MV-4-11 (cell line): ENCODE results near the gene CCDC157.

Experiments used
- DNase-seq: peaks from one replicate; lab custom pipeline; 2025; lab: John Stamatoyannopoulos, UW

Gene CCDC157

GRCh38 chr22:30413745-30414524, 57.1 kb downstream of the CCDC157 start:
- DNase-seq: no peak

DNA sequence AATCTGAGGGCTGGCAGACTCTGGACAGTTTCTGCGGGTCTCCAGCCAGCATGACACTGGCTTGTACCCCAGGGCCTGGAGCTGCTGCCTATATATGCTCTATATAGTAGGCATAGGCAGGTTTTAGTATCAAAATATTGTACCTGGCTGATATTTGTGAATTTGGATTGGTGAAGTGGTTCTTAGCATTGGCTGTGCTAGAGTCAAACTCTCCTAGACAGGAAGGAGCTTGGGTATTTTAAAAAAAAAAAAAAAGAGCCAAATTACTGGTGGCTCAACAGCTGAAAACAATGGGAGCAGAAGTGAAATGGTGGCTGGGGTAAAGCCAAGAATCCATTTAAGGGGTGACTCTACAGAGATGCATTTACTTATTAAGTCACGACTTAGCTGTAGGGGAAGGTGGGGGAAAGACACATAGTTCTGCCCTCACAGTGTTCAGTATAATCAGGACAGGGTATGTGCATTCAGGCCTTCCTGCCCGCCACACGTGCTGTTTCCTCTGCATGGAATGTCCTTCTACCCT, 57.8 kb downstream of the CCDC157 start:
- no peak for DNase-seq

- no peak for DNase-seq
These were observed 59.6 kb downstream of the CCDC157 start for GRCh38 chr22:30416403-30416802.

- no peak for DNase-seq
These were observed 60.0 kb downstream of the CCDC157 start for GRCh38 chr22:30416837-30417236.

GRCh38 chr22:30420347-30421125, 63.7 kb downstream of the CCDC157 start:
- no peak for DNase-seq

DNA sequence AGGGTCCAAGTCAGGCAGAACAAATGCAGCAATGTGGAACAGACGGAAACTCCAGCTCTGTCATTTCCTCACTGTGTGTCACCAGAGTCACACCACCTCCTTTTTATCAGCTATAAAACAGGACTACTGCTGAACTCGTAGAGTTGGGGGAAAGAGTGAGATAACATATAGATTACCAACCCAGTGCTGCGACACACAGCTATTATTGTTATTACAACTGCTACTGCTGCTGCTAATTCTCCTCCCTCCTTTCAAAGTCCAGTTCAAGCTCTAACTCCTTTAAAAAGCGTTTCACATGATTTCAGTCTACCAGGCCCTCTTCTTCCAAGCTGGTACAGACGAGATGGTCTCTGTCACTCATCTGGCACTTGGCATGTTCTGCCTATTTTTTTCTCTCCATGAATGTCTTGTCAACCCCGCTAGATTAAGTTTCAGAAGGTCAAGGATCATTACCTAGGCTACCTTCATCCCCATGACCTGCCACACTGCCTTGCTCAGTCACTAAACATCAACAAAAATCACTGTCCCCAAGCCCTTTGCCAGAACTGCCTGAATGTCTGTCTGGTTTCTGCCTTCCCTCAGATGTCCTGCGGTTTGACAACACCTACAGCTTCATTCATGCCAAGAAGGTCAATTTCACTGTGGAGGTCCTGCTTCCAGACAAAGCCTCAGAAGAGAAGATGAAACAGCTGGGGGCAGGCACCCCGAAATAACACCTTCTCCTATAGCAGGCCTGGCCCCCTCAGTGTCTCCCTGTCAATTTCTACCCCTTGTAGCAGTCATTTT, 65.1 kb downstream of the CCDC157 start:
- DNase-seq: no peak

GRCh38 chr22:30422481-30423300, 65.9 kb downstream of the CCDC157 start:
- peak; percentile 53 for DNase-seq

DNA sequence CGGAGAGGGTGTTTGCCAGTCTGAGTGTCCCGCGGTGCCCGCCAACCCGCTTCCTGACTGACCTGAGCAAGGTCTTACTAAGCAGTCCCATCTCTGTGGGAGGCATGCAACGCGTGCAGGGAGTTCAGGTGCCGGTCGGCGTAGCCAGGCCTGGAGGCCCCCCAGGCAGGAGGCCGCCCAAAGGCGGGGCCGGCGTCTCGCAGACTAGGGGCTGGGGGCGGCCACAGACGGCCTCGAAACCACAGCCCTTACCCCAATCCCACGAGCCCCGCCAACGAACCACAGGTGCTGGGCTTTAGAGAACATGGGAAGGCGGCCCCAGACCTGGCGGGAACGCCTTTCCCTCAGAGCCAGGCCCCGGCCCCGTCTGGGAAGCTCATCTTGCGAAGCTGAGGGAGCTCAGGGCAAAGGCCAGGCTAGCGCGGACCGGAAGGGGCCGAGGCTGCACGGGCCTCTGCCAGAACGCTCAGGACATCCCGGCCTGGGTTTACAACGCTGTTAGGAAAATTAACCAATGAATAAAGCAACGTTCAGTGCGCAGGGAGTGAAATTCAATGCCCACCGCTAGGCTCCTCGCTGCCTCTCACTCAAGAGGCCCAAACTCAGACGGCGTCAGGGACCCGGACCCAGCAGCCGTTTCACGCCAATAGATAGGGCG, 66.6 kb downstream of the CCDC157 start:
- DNase-seq: no peak

DNA sequence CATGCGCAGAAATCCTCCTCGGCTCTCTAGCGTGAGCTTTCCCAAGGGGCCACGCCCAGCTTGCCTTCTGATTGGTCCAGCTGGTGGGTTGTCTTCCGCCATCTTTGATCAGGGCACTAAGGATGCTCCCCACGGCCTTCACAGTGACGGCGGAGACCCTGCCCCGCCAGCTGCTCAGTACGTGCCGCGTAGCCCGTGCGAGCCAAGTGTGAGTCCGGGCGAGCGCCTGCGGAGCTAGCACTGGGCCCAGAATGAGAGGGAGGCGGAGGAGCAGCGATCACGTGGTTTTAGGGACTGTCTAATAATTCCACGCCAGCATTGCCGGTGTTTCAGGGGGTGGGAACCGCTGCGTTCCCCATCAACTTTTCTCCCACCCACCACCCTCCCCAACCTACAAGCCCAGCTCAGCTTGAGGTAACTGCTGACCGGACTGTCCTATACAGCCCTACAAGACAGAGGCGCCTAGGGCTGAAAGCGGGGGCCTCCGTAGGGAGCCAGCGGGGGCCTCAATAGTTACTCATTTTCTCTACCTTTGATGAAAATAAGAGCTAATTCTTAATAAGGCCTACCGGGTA, 67.2 kb downstream of the CCDC157 start:
- DNase-seq: peak; percentile 99

GRCh38 chr22:30424534-30425326, 67.9 kb downstream of the CCDC157 start:
- DNase-seq: no peak

- DNase-seq: no peak
These were observed 68.5 kb downstream of the CCDC157 start for GRCh38 chr22:30425327-30425615.

DNA sequence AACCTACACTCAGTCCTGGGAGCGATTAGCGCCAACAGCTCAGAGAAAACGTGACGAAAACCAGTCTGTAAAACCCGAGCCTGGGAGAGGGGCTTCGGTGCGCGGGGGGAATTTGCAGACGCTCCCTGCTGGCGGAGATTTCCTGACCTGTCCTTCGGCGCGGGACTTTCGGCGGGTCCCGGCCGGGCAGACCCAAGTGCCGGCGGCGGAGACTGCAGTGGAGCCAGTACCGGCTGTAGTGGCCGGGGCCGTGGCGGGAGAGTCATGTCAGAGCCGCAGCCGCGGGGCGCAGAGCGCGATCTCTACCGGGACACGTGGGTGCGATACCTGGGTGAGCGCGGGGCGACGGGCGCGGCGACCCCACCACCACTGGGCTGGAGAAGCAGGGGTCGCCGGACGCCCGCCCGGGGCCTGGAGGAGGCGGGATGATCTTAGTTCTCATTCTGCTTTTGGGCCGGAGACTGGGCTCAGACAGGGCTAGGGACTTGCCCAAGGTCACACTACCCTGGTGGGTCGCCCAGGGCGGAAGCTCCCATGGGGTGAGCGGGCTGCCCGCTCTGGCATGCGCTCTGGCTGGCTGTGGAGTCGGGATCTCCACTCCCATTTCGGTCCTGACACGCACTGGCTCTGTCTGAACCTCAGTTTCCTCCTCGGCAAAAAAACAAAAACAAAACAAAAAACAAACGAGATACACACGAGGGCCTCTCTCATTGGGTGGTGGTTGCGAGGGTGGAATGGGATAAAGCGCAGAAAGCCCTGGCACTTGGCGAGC, 69.0 kb downstream of the CCDC157 start, which contains the start of gene MTFP1:
MTFP1 (plus strand) TSS at position 153 of the 772 bp plus-strand sequence; CDS start at position 265, 112 bp downstream.
- peak; percentile 28 for DNase-seq
